MM.1S (cell line): ENCODE results near the gene C1QL4.
"Not testable (repeated sequence)": the region's sequence is repeated elsewhere in the genome, so short reads cannot be mapped to it uniquely, and the experiment has no call there.

Experiments
- DNase-seq: peaks from one replicate; pipeline ENCODE4 v3.0.0-alpha.2; 2015
- H2AFZ ChIP-seq: fragments of 300-600 bp; sonication (generic); 2 replicates; pipeline ENCODE4 v1.6.0; 2016; ENCODE audit warnings: antibody characterized with exemption, low read length
- H3F3A ChIP-seq: fragments of 300-600 bp; sonication (generic); 2 replicates; pipeline ENCODE4 v1.6.1; 2016; ENCODE audit warnings: mild to moderate bottlenecking, antibody characterized with exemption, low read length, moderate library complexity, mixed read lengths; ENCODE audit not compliant: insufficient read depth
- H3K27ac ChIP-seq: fragments of 300-600 bp; sonication (generic); 2 replicates; pipeline ENCODE4 v1.5.1; 2016; ENCODE audit warnings: mild to moderate bottlenecking, low read length
- H3K27me3 ChIP-seq: fragments of 300-600 bp; sonication (generic); replicated peaks from 2 replicates; pipeline ENCODE4 v1.6.0; 2016; ENCODE audit warnings: low read length; ENCODE audit not compliant: insufficient read depth
- H3K36me3 ChIP-seq: fragments of 300-600 bp; sonication (generic); replicated peaks from 2 replicates; pipeline ENCODE4 v1.6.1; 2016; ENCODE audit warnings: mild to moderate bottlenecking, low read length, mixed read lengths; ENCODE audit not compliant: insufficient read depth
- H3K4me1 ChIP-seq: fragments of 300-600 bp; sonication (generic); 2 replicates; pipeline ENCODE4 v1.6.1; 2016; ENCODE audit warnings: low read length, mixed read lengths
- H3K4me2 ChIP-seq: fragments of 300-600 bp; sonication (generic); 2 replicates; pipeline ENCODE4 v1.6.0; 2016; ENCODE audit warnings: low read depth, low read length
- H3K4me3 ChIP-seq: fragments of 300-600 bp; sonication (generic); 2 replicates; pipeline ENCODE4 v1.5.1; 2016; ENCODE audit warnings: low read length, mixed read lengths
- H3K79me2 ChIP-seq: fragments of 300-600 bp; sonication (generic); 2 replicates; pipeline ENCODE4 v1.6.1; 2016; ENCODE audit warnings: mixed run types, low read length, mixed read lengths
- H3K9ac ChIP-seq: fragments of 300-600 bp; sonication (generic); 2 replicates; pipeline ENCODE4 v1.6.1; 2016; ENCODE audit warnings: low read length, mixed read lengths
- H3K9me2 ChIP-seq: fragments of 300-600 bp; sonication (generic); replicated peaks from 2 replicates; pipeline ENCODE4 v1.6.1; 2016; ENCODE audit warnings: mild to moderate bottlenecking, low read length, mixed read lengths; ENCODE audit not compliant: insufficient read depth
- H3K9me3 ChIP-seq: fragments of 300-600 bp; sonication (generic); replicated peaks from 2 replicates; pipeline ENCODE4 v1.6.1; 2016; ENCODE audit warnings: mild to moderate bottlenecking, low read length, mixed read lengths; ENCODE audit not compliant: insufficient read depth
- H4K20me1 ChIP-seq: fragments of 300-600 bp; sonication (generic); 2 replicates; pipeline ENCODE4 v1.6.1; 2016; ENCODE audit warnings: mild to moderate bottlenecking, low read length, moderate library complexity, mixed read lengths; ENCODE audit not compliant: insufficient read depth
- CTCF ChIP-seq: fragments of 300-600 bp; sonication (generic); IDR thresholded peaks from 2 replicates; pipeline ENCODE4 v1.5.1; 2016; ENCODE audit warnings: antibody characterized with exemption, low read length, mixed read lengths
- EZH2 ChIP-seq: fragments of 300-600 bp; sonication (generic); optimal IDR thresholded peaks from 2 replicates; pipeline ENCODE3; 2017; ENCODE audit warnings: low read depth, mild to moderate bottlenecking, antibody characterized with exemption, low read length, mixed read lengths
- EZH2phosphoT487 ChIP-seq: fragments of 300-600 bp; sonication (generic); IDR thresholded peaks from 2 replicates; pipeline ENCODE4 v1.6.1; 2018; ENCODE audit warnings: antibody characterized with exemption, low read length

C1QL4 gene

DNA sequence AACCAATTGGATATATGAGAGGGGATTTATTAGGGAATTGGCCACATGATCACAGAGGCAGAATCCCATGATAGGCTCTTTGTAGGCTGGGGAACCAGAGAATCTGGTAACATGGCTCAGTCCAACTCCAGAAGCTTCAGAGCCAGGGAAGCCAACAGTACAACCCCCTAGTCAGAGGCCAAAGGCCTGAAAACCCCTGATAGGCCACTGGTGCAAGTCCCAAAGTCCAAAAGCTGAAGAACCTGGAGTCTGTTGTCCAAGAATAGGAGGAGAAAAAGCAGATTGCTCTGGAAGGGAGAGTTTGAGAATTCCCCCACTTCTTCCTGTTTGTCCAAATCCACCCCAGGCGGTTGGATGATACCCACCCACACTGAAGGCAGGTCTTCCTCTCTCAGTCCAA lies 22.2 kb downstream of the C1QL4 start:
- Histone ChIP-seq H3K9ac (no peak overlapping the region), H3F3A (no peaks in the 10 kb centered on the region), H3K9me3 (no peaks in the 10 kb centered on the region), H3K27ac (no peak overlapping the region), H3K27me3 (no peaks in the 10 kb centered on the region), H2AFZ (no peak overlapping the region), H3K4me2 (no peak overlapping the region), H3K4me3 (no peak overlapping the region), H3K9me2 (no peaks in the 10 kb centered on the region), H3K36me3 (no peaks in the 10 kb centered on the region), H3K4me1 (no peaks in the 10 kb centered on the region), H4K20me1 (no peaks in the 10 kb centered on the region), H3K79me2 (no peaks in the 10 kb centered on the region)
- no peak for TF ChIP-seq CTCF
- no peak for TF ChIP-seq EZH2
- no peak for TF ChIP-seq EZH2phosphoT487
- DNase-seq = no peak

DNA sequence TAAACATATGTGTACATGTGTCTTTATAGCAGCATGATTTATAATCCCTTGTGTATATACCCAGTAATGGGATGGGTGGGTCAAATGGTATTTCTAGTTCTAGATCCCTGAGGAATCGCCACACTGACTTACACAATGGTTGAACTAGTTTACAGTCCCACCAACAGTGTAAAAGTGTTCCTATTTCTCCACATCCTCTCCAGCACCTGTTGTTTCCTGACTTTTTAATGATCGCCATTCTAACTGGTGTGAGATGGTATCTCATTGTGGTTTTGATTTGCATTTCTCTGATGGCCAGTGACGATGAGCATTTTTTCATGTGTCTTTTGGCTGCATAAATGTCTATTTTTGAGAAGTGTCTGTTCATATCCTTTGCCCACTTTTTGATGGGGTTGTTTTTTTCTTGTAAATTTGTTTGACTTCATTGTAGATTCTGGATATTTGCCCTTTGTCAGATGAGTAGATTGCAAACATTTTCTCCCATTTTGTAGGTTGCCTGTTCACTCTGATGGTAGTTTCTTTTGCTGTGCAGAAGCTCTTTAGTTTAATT lies 26.5 kb downstream of the C1QL4 start:
- not testable (repeated sequence) for H3K4me3 ChIP-seq, DNase-seq, H3K4me1 ChIP-seq, H3K79me2 ChIP-seq, H3K9me3 ChIP-seq, H3K27ac ChIP-seq, H3K27me3 ChIP-seq, H3K36me3 ChIP-seq, H3F3A ChIP-seq, H2AFZ ChIP-seq, H3K9me2 ChIP-seq, H3K9ac ChIP-seq, H3K4me2 ChIP-seq, H4K20me1 ChIP-seq

DNA sequence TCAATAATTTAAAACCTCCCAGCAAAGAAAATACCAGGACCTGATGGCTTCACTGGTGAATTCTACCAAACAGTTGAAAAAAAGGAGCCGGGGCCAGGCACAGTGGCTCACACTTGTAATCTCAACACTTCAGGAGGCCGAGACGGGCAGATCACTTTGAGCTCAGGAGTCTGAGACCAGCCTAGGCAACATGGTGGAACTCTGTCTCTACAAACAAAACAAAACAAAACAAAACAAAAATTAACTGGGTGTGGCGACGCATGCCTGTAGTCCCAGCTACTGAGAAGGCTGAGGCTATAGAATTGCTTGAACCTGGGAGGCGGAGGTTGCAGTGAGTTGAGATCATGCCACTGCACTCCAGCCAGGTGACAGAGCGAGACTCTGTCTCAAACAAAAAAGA lies 27.6 kb downstream of the C1QL4 start:
- Histone ChIP-seq H3K36me3 (no peaks in the 10 kb centered on the region), H3K79me2 (no peaks in the 10 kb centered on the region), H3K9me2 (no peaks in the 10 kb centered on the region), H3K4me3 (no peak overlapping the region), H2AFZ (no peak overlapping the region), H3K9ac (no peak overlapping the region), H3K27me3 (no peaks in the 10 kb centered on the region), H3F3A (no peaks in the 10 kb centered on the region), H4K20me1 (no peaks in the 10 kb centered on the region), H3K9me3 (no peaks in the 10 kb centered on the region), H3K4me1 (no peaks in the 10 kb centered on the region; the same call in 1 of the 2 replicates), H3K4me2 (no peak overlapping the region), H3K27ac (no peak overlapping the region)
- TF ChIP-seq EZH2 = no peak
- TF ChIP-seq EZH2phosphoT487 = no peak
- no peak for TF ChIP-seq CTCF
- no peak for DNase-seq

- Histone ChIP-seq H3K9me3 (no peaks in the 10 kb centered on the region), H3K36me3 (no peaks in the 10 kb centered on the region), H4K20me1 (no peaks in the 10 kb centered on the region), H3K4me3 (no peak overlapping the region), H2AFZ (no peak overlapping the region), H3K9me2 (no peaks in the 10 kb centered on the region), H3K27me3 (no peaks in the 10 kb centered on the region), H3K27ac (no peak overlapping the region), H3K4me1 (no peaks in the 10 kb centered on the region; the same call in 1 of the 2 replicates), H3K9ac (no peak overlapping the region), H3F3A (no peaks in the 10 kb centered on the region), H3K79me2 (no peaks in the 10 kb centered on the region), H3K4me2 (no peak overlapping the region)
- no peak for DNase-seq
- TF ChIP-seq EZH2phosphoT487 = no peak
- TF ChIP-seq CTCF = no peak
- no peak for TF ChIP-seq EZH2
These were observed 31.1 kb downstream of the C1QL4 start for GRCh38 chr12:49305762-49306510.
